Inflammatory macrophage treated with lipopolysaccharide for 4 hours (primary cell): ENCODE data around the gene SPEM1.
"Not testable (repeated sequence)": the region's sequence is repeated elsewhere in the genome, so short reads cannot be mapped to it uniquely, and the experiment has no call there.

ENCODE experiments used
- DNase-seq: peaks from one replicate; pipeline ENCODE4 v3.0.0-alpha.2; 2020

SPEM1 gene

GRCh38 chr17:7443499-7444485 is 23.7 kb downstream of the SPEM1 start:
- DNase-seq, result no peak

GRCh38 chr17:7444682-7445618 is 24.8 kb downstream of the SPEM1 start, which contains the start of gene CHRNB1:
Gene CHRNB1, plus strand, starts transcription at chr17:7445061. Its CDS starts 67 bp downstream, at chr17:7445128.
- DNase-seq, result peak; percentile 79

DNA sequence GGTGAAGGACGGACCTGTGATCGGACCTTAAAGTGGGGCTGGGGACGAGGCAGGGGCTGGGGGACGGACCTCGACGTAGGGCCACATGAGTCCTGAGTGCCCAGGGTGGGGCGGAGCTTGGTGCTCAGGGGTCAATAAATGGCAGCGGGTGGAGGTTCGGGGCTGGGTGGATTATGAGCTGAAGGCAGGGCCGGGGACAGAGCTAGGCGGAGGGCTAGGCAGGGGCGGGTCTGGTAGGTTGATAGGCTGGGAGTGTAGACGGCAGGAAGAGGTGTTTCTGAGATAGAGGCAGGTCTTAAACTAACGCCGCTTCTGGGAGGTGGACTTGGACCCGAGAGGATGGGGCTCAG is 25.5 kb downstream of the SPEM1 start:
- DNase-seq, result no peak

DNA sequence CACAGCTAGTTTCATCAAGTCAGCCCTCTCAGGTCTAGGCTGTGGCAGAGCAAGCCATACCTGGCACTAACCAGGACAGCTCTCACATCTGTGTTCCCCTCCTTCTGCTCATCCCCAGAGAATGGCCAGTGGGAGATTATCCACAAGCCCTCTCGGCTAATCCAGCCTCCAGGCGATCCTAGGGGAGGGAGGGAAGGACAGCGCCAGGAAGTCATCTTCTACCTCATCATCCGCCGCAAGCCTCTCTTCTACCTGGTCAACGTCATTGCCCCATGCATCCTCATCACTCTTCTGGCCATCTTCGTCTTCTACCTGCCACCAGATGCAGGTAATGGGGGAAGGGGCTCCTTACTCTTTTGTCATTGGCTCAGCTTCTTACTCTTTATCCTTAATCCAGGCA is 28.3 kb downstream of the SPEM1 start:
- DNase-seq, result no peak

- DNase-seq, result no peak
Observed at GRCh38 chr17:7459961-7460545, 39.9 kb downstream of the SPEM1 start.

DNA sequence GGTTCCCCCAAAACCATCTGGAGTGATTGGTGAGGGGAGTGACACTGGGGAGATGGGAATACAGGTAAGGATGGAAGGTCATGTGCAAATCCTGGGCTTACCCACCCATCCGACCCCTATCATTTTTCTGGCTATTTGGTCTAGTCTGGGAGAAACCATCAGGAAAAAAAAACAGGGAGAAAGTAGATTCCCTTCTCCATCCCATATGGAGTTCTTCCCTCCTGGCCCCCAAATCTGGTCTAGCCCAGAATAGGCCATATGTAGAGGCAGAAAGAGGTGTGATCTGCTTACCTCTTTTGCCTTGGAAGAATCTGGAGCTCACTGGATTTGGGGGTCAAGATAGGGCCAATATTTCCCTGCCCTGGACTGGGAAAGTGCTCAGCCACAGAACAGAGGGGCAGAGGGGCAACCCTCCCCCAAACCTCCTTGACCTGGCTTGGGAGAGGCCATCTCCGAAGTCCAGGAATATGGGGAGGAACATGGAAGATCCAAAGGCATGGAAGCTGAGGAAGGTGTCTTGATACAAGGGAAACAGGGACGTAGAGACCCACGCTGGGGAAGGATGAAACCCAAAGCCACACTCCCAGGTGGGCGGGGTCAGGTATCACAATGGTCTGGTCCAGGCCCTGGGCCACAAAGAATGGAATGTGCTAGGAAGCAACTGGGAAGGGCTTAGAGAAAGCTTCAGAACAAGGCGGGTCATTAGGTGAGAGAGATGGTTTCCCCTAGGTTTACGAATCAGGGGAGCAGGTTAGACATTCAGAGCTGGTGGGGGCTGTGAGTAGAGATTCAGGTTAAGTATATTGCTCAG is 40.9 kb downstream of the SPEM1 start:
- no peak for DNase-seq

GRCh38 chr17:7462474-7463371 is 42.6 kb downstream of the SPEM1 start:
- DNase-seq, result no peak

- no peak for DNase-seq
Observed at GRCh38 chr17:7463372-7463846, 43.3 kb downstream of the SPEM1 start.

GRCh38 chr17:7464081-7464480 is 44.0 kb downstream of the SPEM1 start:
- no peak for DNase-seq

DNA sequence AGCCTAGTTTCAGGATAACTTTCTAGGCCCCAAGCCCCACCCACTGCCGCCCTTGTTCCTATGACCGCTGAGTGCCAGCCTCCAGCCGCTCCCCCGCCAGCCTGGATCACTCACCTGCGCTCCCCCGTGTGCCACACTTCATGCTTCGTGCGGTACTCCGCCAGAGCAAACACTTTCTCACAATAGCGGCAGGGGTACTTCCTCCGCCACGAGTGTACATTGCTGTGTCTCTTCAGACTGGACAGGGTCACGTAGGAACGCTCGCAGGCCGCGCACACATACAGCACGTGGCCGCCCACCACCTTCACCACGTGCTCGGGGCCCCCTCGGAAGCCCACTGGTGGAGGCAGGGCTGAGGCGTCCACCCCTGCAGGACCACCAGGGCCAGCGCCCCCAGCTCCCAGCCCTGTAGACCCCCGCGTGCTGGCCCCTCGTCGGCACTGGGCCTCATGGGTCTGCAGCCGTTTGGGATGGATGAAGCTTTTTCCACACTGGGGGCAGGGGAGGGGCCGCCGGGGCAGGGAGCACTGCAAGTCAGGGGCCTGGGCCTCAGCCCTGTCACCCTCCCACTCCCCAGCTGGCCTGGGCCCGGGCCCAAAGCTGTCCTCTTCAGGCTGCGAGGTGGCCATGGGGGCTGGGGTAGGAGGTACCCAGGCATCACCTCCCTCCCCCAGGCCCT is 45.6 kb downstream of the SPEM1 start:
- no peak for DNase-seq

DNA sequence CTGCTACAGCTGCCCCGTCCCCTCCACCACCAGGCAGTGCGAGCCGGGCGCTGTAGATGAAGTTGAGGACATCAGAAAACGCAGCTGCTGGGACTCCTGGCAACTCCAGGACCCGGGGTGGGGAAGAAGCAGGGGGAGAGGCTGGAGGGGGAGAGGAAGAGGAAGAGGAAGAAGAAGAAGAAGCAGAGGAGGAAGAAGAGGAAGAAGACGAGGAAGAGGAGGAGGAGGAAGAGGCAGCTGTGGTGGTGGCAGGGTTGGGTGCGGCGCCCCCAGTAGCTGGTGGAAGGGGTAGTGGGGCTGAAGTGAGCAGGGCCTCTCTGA is 46.2 kb downstream of the SPEM1 start:
- DNase-seq, result no peak

DNA sequence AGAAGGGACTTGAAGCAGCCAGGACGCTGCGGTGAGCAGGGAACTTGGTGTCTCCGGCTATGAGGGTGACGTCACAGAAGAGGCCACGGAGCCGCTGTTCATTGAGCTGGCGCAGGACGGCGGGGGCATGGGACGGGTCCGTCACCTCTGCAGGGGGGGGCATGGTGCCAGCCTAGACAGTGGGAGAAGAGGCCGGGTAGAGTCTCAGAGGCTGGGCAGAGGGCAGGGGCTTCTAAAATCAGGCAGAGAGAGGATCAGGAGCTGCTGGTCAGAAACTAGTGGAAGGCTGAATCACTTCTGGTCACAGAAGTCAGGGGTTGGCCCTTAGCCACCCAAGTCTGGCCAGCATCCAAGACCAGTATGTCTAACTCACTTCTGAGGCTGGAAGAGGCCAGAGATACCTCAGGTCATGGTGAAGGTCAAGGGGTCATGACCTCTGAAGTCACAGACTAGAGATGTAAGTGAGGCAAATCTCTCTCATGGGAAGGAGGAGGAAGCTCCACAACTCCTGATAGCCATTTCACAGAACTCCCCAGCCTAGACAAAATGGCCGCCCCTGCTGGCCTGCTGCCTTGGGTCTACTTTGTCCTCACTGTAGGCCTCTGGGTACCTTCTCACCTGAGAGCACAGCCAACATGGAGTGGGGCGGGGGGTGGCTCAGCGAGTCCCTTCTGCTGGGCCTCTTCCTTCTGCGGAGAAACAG is 46.7 kb downstream of the SPEM1 start:
- peak; percentile 65 for DNase-seq

DNA sequence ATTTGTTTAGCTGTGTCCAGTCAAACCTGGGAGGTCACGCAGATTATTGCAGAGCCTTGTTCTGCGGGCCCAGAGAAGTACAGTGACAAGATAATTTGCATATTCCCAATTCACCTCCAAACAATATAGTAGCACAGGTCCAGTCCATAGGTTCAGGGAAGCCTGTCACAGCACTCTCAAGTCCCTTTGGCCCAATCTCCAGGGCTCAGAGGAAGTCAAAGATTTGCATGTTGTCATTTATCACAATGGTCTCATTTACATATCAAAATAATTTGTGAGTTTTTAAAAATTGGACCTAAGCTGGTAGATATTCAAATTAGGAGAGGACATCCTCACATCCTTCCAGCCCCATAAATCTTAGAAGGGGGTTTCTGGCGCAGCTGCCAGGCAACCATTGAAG is 47.4 kb downstream of the SPEM1 start:
- no peak for DNase-seq

GRCh38 chr17:7468290-7468689 is 48.2 kb downstream of the SPEM1 start:
- DNase-seq, result no peak

GRCh38 chr17:7468804-7469389 is 48.8 kb downstream of the SPEM1 start:
- DNase-seq, result no peak

GRCh38 chr17:7469843-7470242 is 49.7 kb downstream of the SPEM1 start:
- DNase-seq, result not testable (repeated sequence)

DNA sequence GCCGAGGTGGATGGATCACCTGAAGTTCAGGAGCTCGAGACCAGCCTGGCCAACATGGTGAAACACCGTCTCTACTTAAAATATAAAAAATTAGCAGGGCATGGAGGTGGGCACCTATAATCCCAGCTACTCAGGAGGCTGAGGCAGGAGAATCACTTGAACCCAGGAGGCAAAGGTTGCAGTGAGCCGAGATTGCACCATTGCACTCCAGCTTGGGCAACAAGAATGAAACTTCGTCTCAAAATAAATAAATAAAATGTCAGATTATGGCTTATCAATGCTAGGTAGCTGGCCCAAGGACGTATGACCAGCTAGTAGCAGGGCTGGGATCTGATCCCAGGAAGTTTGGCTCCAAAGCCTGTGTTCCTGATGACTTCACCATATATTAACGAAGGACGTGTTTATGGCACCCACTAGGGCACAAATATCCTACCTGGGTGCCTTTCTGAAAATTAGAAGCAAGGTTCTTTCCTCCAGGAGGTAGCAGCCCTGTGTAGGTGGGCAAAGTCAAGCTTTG is 50.4 kb downstream of the SPEM1 start:
- not testable (repeated sequence) for DNase-seq
